ENCODE measurements around the gene ZNF821.

GRCh38 chr16:71834291-71834690 lies 49.7 kb downstream of the ZNF821 start:
- TF ChIP-seq CTCF (optimal IDR thresholded peaks at IDR 0.05 in 1 of 3, IDR thresholded peaks at IDR 0.05 in 1 of 3, conservative IDR thresholded peaks at IDR 0.05 in 1 of 3; ENCODE audit: extremely low read depth in 1 of 3, insufficient read depth in 2 of 3, low read length in 3 of 3) (no peak), EZH2 (IDR thresholded peaks at IDR 0.05; ENCODE audit: low read length) (no peak)
